Osteoblast (primary cell): ENCODE results near the gene CASP4. TPM values are rescaled to one million over a fixed set of nuclear protein-coding genes. Genes with fewer than 3 reads are reported as not detected.

ENCODE experiments used
- DNase-seq: peaks from one replicate; pipeline ENCODE4 v3.0.0; 2011; ENCODE audit warnings: low spot score, mixed read lengths; ENCODE audit not compliant: insufficient read length; ENCODE audit errors: missing footprints
- H2AFZ ChIP-seq: 2 replicates; pipeline ENCODE4 v1.6.0; 2011; ENCODE audit warnings: mild to moderate bottlenecking, low read length
- H3K27ac ChIP-seq: 2 replicates; pipeline ENCODE4 v1.5.1; 2011; ENCODE audit warnings: mild to moderate bottlenecking, low read depth, low read length, moderate library complexity
- H3K27me3 ChIP-seq: 2 replicates; pipeline ENCODE4 v1.6.0; 2012; ENCODE audit warnings: mild to moderate bottlenecking, control low read depth, inconsistent platforms, low read length, moderate library complexity; ENCODE audit not compliant: insufficient read depth
- H3K36me3 ChIP-seq: 2 replicates; pipeline ENCODE4 v1.5.1; 2011; ENCODE audit warnings: mild to moderate bottlenecking, low read length, control low read depth, moderate library complexity; ENCODE audit not compliant: insufficient read depth
- H3K4me1 ChIP-seq: 2 replicates; pipeline ENCODE4 v1.5.1; 2011; ENCODE audit warnings: mild to moderate bottlenecking, low read length, control low read depth, moderate library complexity; ENCODE audit not compliant: insufficient read depth
- H3K4me2 ChIP-seq: 2 replicates; pipeline ENCODE4 v1.6.0; 2011; ENCODE audit warnings: mild to moderate bottlenecking, low read length; ENCODE audit not compliant: insufficient read depth
- H3K4me3 ChIP-seq: fragments of 200-600 bp; sonication (generic); 3 replicates; pipeline ENCODE4 v1.5.1; 2012; ENCODE audit warnings: mild to moderate bottlenecking, low read length, inconsistent platforms; ENCODE audit not compliant: insufficient read depth
- H3K79me2 ChIP-seq: 2 replicates; pipeline ENCODE4 v1.6.0; 2012; ENCODE audit warnings: mild to moderate bottlenecking, low read length, control low read depth, inconsistent platforms; ENCODE audit not compliant: insufficient read depth
- H3K9me3 ChIP-seq: 2 replicates; pipeline ENCODE4 v1.5.1; 2011; ENCODE audit warnings: low read depth, low read length, control low read depth
- H4K20me1 ChIP-seq: 2 replicates; pipeline ENCODE4 v1.6.0; 2012; ENCODE audit warnings: mild to moderate bottlenecking, low read length, control low read depth; ENCODE audit not compliant: insufficient read depth
- CTCF ChIP-seq: IDR thresholded peaks from 2 replicates; pipeline ENCODE4 v1.5.1; 2011; ENCODE audit warnings: mild to moderate bottlenecking, low read depth, low read length, moderate library complexity; ENCODE audit errors: extremely low read depth
- total RNA-seq: library from RNA; depleted of rRNA; stranded (reverse); fragments of >200 nt; gene quantifications from 2 replicates; pipeline ENCODE4 v1.2.3, GENCODE V29; 2012

CASP4 gene
- total RNA-seq, 1 donor, result 152 TPM

- H4K20me1 ChIP-seq, result no peaks in the 10 kb centered on the region
- no peaks in the 10 kb centered on the region for H3K27me3 ChIP-seq
- no peaks in the 10 kb centered on the region for H3K36me3 ChIP-seq
- H3K4me2 ChIP-seq, result no peak overlapping the region
- no peak overlapping the region for H3K4me3 ChIP-seq
- H3K79me2 ChIP-seq, result no peaks in the 10 kb centered on the region
- no peak for DNase-seq
- no peak for TF ChIP-seq CTCF
- no peaks in the 10 kb centered on the region for H3K9me3 ChIP-seq
- H2AFZ ChIP-seq, result no peak overlapping the region
- H3K4me1 ChIP-seq, result no peaks in the 10 kb centered on the region
- no peak overlapping the region for H3K27ac ChIP-seq
Measured at GRCh38 chr11:105003151-105003550, 34.8 kb upstream of the CASP4 start.

GRCh38 chr11:105000797-105001196 lies 32.4 kb upstream of the CASP4 start:
- Histone ChIP-seq H3K79me2 (no peaks in the 10 kb centered on the region), H3K27me3 (no peaks in the 10 kb centered on the region), H3K4me2 (no peak overlapping the region), H4K20me1 (no peaks in the 10 kb centered on the region), H3K27ac (no peak overlapping the region), H3K9me3 (no peaks in the 10 kb centered on the region), H3K4me1 (no peaks in the 10 kb centered on the region), H3K36me3 (no peaks in the 10 kb centered on the region), H2AFZ (no peak overlapping the region), H3K4me3 (no peak overlapping the region)
- peak; percentile 50 for TF ChIP-seq CTCF
- no peak for DNase-seq

GRCh38 chr11:105000167-105000566 lies 31.8 kb upstream of the CASP4 start:
- DNase-seq, result no peak
- Histone ChIP-seq H3K36me3 (no peaks in the 10 kb centered on the region), H3K27ac (no peak overlapping the region), H4K20me1 (no peaks in the 10 kb centered on the region), H3K4me2 (no peak overlapping the region), H3K4me3 (no peak overlapping the region), H3K79me2 (no peaks in the 10 kb centered on the region), H3K4me1 (no peaks in the 10 kb centered on the region), H3K9me3 (no peaks in the 10 kb centered on the region), H2AFZ (no peak overlapping the region), H3K27me3 (no peaks in the 10 kb centered on the region)
- TF ChIP-seq CTCF, result no peak

- Histone ChIP-seq H3K79me2 (no peaks in the 10 kb centered on the region), H3K36me3 (no peaks in the 10 kb centered on the region), H3K9me3 (no peaks in the 10 kb centered on the region), H2AFZ (no peak overlapping the region), H4K20me1 (no peaks in the 10 kb centered on the region), H3K4me2 (no peak overlapping the region), H3K27me3 (no peaks in the 10 kb centered on the region), H3K4me1 (no peaks in the 10 kb centered on the region), H3K27ac (no peak overlapping the region), H3K4me3 (no peak overlapping the region)
- TF ChIP-seq CTCF, result no peak
- DNase-seq, result no peak
Measured at GRCh38 chr11:104999721-105000120, 31.3 kb upstream of the CASP4 start.
